CD4-positive, alpha-beta T cell treated with Interleukin-15 for 1 hour (primary cell): ENCODE results near the gene MCUB.
"Not testable (repeated sequence)": the region's sequence is repeated elsewhere in the genome, so short reads cannot be mapped to it uniquely, and the experiment has no call there.

Experiments
- DNase-seq: peaks from one replicate; pipeline ENCODE4 v3.0.0-alpha.2; 2020

The MCUB gene

GRCh38 chr4:109645874-109646710 is 86.0 kb downstream of the MCUB start:
- no peak for DNase-seq

- DNase-seq = no peak
Observed at GRCh38 chr4:109648266-109648996, 88.4 kb downstream of the MCUB start.

- DNase-seq = no peak
Observed at GRCh38 chr4:109648997-109649575, 89.0 kb downstream of the MCUB start.

GRCh38 chr4:109649872-109650271 is 89.8 kb downstream of the MCUB start:
- DNase-seq = no peak

GRCh38 chr4:109655396-109655795 is 95.3 kb downstream of the MCUB start:
- no peak for DNase-seq

GRCh38 chr4:109657854-109658418 is 97.9 kb downstream of the MCUB start:
- no peak for DNase-seq

- no peak for DNase-seq
Observed at GRCh38 chr4:109658871-109659410, 98.9 kb downstream of the MCUB start.

- DNase-seq = no peak
Observed at GRCh38 chr4:109662116-109662515, 102.1 kb downstream of the MCUB start.

- DNase-seq = no peak
Observed at GRCh38 chr4:109662771-109663170, 102.7 kb downstream of the MCUB start.

GRCh38 chr4:109665783-109666485 is 105.9 kb downstream of the MCUB start:
- no peak for DNase-seq

GRCh38 chr4:109671350-109671749 is 111.3 kb downstream of the MCUB start:
- no peak for DNase-seq

GRCh38 chr4:109672169-109672930 is 112.3 kb downstream of the MCUB start:
- no peak for DNase-seq

GRCh38 chr4:109673303-109673702 is 113.3 kb downstream of the MCUB start:
- DNase-seq = no peak

GRCh38 chr4:109675181-109675580 is 115.1 kb downstream of the MCUB start:
- no peak for DNase-seq

GRCh38 chr4:109675843-109676242 is 115.8 kb downstream of the MCUB start:
- DNase-seq = no peak

GRCh38 chr4:109676886-109677285 is 116.8 kb downstream of the MCUB start:
- no peak for DNase-seq

GRCh38 chr4:109678472-109678871 is 118.4 kb downstream of the MCUB start:
- DNase-seq = not testable (repeated sequence)

GRCh38 chr4:109678925-109679324 is 118.9 kb downstream of the MCUB start:
- DNase-seq = not testable (repeated sequence)

GRCh38 chr4:109682875-109683274 is 122.8 kb downstream of the MCUB start:
- DNase-seq = no peak

GRCh38 chr4:109683621-109684253 is 123.7 kb downstream of the MCUB start:
- no peak for DNase-seq

- DNase-seq = no peak
Observed at GRCh38 chr4:109684727-109685126, 124.7 kb downstream of the MCUB start.
